HG03565 (cell line): ENCODE measurements around the gene P2RX4.
"Not testable (repeated sequence)": the region's sequence is repeated elsewhere in the genome, so short reads cannot be mapped to it uniquely, and the experiment has no call there.

ENCODE experiments used
- ATAC-seq: cut with Tn5 transposase; IDR thresholded peaks from one replicate; pipeline ENCODE4 v1.9.1; 2021; ENCODE audit warnings: mild to moderate bottlenecking, moderate library complexity; ENCODE audit not compliant: unreplicated experiment

P2RX4 gene

DNA sequence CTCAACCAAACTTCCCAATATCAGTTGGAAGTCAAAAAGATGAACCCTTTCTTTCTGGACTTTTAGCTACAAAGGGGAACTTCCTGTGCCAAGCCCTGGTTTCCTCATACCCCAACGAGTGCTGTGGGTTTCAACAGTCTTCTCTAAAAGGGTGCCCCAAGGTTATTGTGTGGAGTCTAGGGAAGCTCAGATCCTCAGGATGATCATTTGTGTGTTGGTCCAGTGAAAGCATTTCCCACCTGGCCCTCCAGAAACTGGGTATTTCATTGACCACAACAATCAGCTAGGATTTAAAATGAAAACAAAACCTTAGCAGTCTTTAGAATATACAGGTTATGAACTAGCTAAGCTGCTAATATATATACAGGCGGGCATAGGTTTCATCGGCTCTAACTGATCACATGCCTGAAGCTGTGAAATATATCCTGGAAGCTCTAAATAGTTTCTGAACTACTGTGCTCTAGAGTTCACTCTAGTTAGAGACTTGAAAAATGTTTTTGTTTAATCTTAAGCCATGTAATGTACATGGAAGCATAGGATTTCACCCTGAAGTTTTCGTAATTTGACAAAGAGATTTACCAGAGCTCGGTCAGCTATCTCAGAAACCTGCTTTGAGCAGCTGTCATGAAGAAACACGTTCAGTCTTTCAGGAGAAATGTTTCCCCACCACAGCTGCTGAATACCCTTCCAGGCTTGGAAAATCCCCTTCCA, 29.6 kb downstream of the P2RX4 start:
- no peak for ATAC-seq

- ATAC-seq = no peak
These were observed 30.1 kb downstream of the P2RX4 start for GRCh38 chr12:121240062-121240420.

- no peak for ATAC-seq
These were observed 30.7 kb downstream of the P2RX4 start for GRCh38 chr12:121240484-121241101.

DNA sequence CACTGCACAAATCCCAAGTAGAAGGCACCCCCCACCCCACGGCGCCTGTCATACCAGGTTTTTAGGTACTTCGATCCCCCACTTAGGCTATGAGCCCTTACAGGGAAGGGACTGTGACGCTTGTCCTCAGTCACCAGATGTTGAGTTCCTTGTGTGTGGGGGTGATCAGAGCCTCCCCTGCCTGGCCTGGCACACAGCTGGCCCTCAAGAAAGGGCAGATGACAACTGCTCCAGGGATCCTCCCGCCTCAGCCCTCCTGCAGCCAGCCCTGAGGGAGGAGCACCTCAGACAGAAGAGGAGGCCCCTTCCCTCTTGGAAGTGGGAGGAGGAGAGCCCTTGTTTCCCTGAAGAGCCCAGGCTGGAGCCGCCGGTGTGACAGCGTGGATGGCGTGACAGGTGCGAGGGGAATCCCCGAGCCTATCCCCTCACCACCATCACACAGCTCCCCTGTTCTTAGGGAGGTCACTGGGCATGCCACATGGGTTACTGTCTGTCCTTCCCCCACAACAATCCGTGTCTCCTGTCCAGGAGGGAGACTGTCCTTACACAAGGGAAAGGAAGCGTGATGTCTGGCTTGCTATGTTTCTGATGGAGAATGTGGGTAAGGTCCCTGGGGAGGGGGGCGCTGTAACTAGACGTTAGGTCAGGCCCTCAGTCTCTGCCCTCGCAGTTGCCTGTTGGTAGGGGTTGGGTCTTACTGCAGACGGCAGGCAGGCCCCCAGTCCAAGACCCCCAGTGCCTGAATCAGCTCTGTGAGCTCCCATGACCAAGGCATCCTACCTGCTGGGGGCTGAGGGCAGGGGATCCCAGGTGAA, 31.4 kb downstream of the P2RX4 start:
- ATAC-seq = no peak

- ATAC-seq = no peak
These were observed 35.1 kb downstream of the P2RX4 start for GRCh38 chr12:121245031-121245430.

GRCh38 chr12:121245951-121246350, 36.0 kb downstream of the P2RX4 start:
- ATAC-seq = no peak

- ATAC-seq = no peak
These were observed 37.1 kb downstream of the P2RX4 start for GRCh38 chr12:121246893-121247557.

DNA sequence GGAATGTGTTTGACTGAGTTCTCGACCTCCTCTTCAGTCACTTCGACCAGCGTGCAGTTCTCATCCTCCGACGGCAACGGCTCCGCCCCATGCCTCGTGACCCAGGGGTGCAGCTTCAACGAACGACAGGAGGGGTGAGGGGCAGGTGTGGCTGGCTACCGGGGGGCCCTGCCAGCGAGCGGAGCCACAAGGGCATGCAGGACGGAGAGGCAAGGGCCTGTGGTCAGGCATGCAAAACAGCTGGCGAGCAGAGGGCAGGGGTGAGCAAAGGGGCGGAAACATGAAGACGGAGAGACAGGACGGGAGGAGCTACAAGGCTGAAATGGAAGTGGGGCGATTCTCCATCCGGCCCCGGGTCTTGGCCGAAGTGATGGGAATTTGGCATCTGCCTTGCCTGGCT, 38.7 kb downstream of the P2RX4 start:
- ATAC-seq = peak; percentile 66

DNA sequence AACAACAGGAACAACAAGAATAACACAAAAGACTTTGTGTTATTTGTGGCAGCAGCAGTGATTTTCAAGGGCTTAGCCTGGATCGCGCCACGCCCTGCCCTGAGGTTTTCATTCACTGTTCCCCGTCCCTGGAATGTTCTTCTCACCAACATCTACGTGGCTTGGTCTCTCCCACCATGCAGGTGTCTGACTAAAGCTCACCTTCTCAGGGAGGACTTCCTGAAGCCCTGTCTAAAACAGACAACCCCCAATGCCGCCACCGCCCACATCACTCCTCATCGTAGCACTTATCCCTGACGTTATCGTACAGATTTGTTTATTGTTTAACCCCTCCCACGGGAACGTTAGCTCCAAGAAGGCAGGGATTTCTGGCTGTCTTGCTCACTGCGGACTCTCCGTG, 40.4 kb downstream of the P2RX4 start:
- no peak for ATAC-seq

- no peak for ATAC-seq
These were observed 41.9 kb downstream of the P2RX4 start for GRCh38 chr12:121251838-121252237.

DNA sequence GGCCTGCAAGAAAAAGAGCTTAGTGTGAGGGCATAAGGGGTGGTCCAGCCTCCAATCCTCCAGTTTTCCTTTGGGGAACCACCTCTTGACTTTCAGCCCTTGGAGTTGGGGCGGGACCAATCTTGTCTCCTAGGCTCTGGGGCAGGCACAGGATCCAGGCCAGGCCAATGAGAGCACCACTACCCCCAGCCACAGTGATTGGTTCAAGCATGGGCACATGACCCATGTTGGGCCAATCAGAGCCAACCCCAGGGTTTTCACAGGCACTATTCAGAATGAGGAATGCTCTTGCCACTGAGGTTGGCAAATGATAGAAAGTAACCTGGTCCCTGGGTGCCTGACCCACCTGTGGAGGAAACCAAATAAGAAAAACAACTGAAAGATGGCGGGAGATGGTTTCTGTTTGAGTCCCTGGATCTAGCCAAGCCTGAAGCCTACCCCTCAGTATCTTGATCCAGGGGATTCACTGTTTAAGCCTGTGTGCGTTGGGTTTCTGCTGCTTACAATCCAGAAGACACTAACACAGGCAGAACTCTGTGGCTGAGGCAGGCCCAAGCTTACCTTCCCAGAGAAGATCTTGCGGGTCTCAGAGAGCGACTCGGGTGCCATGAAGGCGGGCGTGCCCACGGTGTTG, 42.9 kb downstream of the P2RX4 start:
- ATAC-seq = no peak

DNA sequence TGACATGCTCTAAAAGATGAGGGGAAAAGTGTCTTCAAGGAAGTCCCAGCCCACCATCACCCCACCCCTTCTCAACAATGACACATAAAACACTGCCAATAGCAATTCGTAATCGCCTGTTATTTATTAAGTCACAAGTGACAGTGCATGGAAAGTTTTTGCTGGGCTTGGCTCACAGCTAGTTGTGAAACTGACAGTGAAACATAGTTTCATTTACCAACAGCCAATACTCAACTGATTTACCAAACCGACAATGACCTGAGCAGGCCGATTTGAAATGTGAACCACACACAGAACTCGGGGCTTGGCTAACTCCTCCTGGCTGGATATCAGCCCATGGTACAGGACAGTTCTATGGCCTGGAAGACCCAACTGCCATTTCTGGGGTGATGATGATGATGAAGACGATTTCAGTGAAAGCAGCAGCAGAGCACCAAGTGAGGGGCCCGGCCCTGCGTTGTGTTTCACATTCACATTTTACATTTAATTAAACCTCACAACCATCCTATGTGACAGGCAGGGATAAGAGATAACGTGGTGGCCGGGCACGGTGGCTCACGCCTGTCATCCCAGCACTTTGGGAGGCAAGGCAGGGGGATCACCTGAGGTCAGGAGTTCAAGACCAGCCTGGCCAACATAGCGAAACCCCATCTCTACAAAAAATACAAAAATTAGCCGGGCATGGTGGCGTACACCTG, 43.9 kb downstream of the P2RX4 start:
- ATAC-seq = no peak

- no peak for ATAC-seq
These were observed 45.5 kb downstream of the P2RX4 start for GRCh38 chr12:121255433-121255832.

- ATAC-seq = not testable (repeated sequence)
These were observed 47.9 kb downstream of the P2RX4 start for GRCh38 chr12:121257704-121258449.

DNA sequence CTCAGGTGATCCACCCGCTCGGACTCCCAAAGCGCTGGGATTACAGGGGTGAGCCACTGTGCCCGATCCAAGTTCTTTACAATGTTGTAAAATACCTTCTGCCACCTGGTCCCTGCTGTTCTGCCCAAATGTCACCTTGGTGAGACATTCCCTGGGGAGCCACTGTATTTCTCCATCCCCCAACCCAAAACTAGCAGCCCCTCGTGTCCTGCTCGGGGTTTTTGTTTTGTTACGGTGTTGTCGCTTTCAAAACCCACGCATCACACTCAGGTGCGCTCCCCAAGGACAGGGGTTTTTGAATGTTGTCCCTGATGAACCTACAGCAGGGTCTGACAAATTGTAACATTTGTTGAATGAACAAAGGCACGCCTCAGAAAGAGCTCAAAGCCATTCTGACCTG, 49.1 kb downstream of the P2RX4 start:
- no peak for ATAC-seq

GRCh38 chr12:121260091-121260490, 50.2 kb downstream of the P2RX4 start:
- ATAC-seq = no peak

DNA sequence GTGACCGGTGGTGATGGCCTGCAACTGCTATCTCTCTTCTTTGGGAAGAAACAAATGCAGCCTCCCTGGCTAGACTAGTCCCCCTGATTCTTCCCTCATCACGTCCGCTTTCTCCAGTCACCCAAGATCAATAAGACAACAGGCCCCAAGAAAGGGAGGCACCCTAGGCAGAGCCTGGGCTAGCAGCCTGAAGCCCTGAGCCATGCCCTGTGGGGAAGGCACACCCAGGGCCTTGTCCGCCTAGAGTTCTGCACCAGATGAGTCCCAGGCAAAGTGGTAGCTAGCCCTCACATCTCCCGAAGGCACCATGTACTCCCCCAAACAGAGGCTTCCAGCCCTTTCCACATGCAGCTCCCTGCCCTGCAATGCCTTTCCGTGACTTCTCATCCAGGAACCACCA, 51.5 kb downstream of the P2RX4 start:
- ATAC-seq = no peak

DNA sequence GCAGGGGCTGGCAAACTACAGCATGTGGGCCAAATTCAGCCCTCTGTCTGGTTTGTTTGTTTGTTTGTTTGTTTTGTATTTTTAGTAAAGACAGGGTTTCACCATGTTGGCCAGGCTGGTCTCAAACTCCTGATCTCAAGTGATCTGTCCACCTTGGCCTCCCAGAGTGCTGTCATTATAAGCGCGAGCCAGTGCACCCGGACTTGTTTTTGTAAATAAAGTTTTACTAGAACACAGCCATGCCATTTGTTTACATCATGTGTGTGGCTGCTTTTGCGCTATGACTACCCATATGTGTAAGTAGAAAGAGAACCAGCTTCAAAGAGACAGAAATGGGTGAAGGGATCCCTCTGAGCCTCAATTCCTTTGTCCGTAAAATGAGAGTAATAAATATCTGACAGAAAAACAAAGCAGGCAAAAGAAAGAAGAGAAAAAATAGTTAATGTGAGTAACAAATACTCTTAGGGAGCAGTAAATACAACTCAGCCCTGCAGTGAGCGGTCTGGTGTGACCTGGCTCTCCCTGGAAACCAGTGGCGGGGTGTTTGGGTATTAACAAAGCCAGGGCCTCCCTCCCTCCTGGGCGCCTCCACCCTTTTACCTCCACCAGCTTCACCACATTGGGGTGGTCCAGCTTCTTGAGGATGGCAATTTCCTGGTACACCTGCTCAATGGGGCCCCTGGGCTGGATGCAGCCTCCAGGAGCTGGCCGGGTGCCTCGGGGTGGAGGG, 53.4 kb downstream of the P2RX4 start:
- no peak for ATAC-seq

GRCh38 chr12:121264135-121264534, 54.2 kb downstream of the P2RX4 start:
- ATAC-seq = no peak
